MM.1S (cell line): ENCODE results near the gene MAPK4.

Experiments used
- DNase-seq: peaks from one replicate; pipeline ENCODE4 v3.0.0-alpha.2; 2015
- H2AFZ ChIP-seq: fragments of 300-600 bp; sonication (generic); 2 replicates; pipeline ENCODE4 v1.6.0; 2016; ENCODE audit warnings: antibody characterized with exemption, low read length
- H3F3A ChIP-seq: fragments of 300-600 bp; sonication (generic); 2 replicates; pipeline ENCODE4 v1.6.1; 2016; ENCODE audit warnings: mild to moderate bottlenecking, antibody characterized with exemption, low read length, moderate library complexity, mixed read lengths; ENCODE audit not compliant: insufficient read depth
- H3K27ac ChIP-seq: fragments of 300-600 bp; sonication (generic); 2 replicates; pipeline ENCODE4 v1.5.1; 2016; ENCODE audit warnings: mild to moderate bottlenecking, low read length
- H3K27me3 ChIP-seq: fragments of 300-600 bp; sonication (generic); replicated peaks from 2 replicates; pipeline ENCODE4 v1.6.0; 2016; ENCODE audit warnings: low read length; ENCODE audit not compliant: insufficient read depth
- H3K36me3 ChIP-seq: fragments of 300-600 bp; sonication (generic); replicated peaks from 2 replicates; pipeline ENCODE4 v1.6.1; 2016; ENCODE audit warnings: mild to moderate bottlenecking, low read length, mixed read lengths; ENCODE audit not compliant: insufficient read depth
- H3K4me1 ChIP-seq: fragments of 300-600 bp; sonication (generic); 2 replicates; pipeline ENCODE4 v1.6.1; 2016; ENCODE audit warnings: low read length, mixed read lengths
- H3K4me2 ChIP-seq: fragments of 300-600 bp; sonication (generic); 2 replicates; pipeline ENCODE4 v1.6.0; 2016; ENCODE audit warnings: low read depth, low read length
- H3K4me3 ChIP-seq: fragments of 300-600 bp; sonication (generic); 2 replicates; pipeline ENCODE4 v1.5.1; 2016; ENCODE audit warnings: low read length, mixed read lengths
- H3K79me2 ChIP-seq: fragments of 300-600 bp; sonication (generic); 2 replicates; pipeline ENCODE4 v1.6.1; 2016; ENCODE audit warnings: mixed run types, low read length, mixed read lengths
- H3K9ac ChIP-seq: fragments of 300-600 bp; sonication (generic); 2 replicates; pipeline ENCODE4 v1.6.1; 2016; ENCODE audit warnings: low read length, mixed read lengths
- H3K9me2 ChIP-seq: fragments of 300-600 bp; sonication (generic); replicated peaks from 2 replicates; pipeline ENCODE4 v1.6.1; 2016; ENCODE audit warnings: mild to moderate bottlenecking, low read length, mixed read lengths; ENCODE audit not compliant: insufficient read depth
- H3K9me3 ChIP-seq: fragments of 300-600 bp; sonication (generic); replicated peaks from 2 replicates; pipeline ENCODE4 v1.6.1; 2016; ENCODE audit warnings: mild to moderate bottlenecking, low read length, mixed read lengths; ENCODE audit not compliant: insufficient read depth
- H4K20me1 ChIP-seq: fragments of 300-600 bp; sonication (generic); 2 replicates; pipeline ENCODE4 v1.6.1; 2016; ENCODE audit warnings: mild to moderate bottlenecking, low read length, moderate library complexity, mixed read lengths; ENCODE audit not compliant: insufficient read depth
- EZH2 ChIP-seq: fragments of 300-600 bp; sonication (generic); optimal IDR thresholded peaks from 2 replicates; pipeline ENCODE3; 2017; ENCODE audit warnings: low read depth, mild to moderate bottlenecking, antibody characterized with exemption, low read length, mixed read lengths
- EZH2phosphoT487 ChIP-seq: fragments of 300-600 bp; sonication (generic); IDR thresholded peaks from 2 replicates; pipeline ENCODE4 v1.6.1; 2018; ENCODE audit warnings: antibody characterized with exemption, low read length
- TF ChIP-seq, protein P1 (sequence below): fragments of 300-600 bp; sonication (generic); IDR thresholded peaks from 2 replicates; pipeline ENCODE4 v1.5.1; 2016; ENCODE audit warnings: antibody characterized with exemption, low read length, mixed read lengths

The MAPK4 gene

GRCh38 chr18:50619861-50620275 is 60.0 kb downstream of the MAPK4 start:
- no peaks in the 10 kb centered on the region for H4K20me1 ChIP-seq
- no peak for TF ChIP-seq EZH2
- TF ChIP-seq EZH2phosphoT487 = no peak
- TF ChIP-seq, protein P1, sequence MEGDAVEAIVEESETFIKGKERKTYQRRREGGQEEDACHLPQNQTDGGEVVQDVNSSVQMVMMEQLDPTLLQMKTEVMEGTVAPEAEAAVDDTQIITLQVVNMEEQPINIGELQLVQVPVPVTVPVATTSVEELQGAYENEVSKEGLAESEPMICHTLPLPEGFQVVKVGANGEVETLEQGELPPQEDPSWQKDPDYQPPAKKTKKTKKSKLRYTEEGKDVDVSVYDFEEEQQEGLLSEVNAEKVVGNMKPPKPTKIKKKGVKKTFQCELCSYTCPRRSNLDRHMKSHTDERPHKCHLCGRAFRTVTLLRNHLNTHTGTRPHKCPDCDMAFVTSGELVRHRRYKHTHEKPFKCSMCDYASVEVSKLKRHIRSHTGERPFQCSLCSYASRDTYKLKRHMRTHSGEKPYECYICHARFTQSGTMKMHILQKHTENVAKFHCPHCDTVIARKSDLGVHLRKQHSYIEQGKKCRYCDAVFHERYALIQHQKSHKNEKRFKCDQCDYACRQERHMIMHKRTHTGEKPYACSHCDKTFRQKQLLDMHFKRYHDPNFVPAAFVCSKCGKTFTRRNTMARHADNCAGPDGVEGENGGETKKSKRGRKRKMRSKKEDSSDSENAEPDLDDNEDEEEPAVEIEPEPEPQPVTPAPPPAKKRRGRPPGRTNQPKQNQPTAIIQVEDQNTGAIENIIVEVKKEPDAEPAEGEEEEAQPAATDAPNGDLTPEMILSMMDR = no peak
- H3K9me2 ChIP-seq = no peaks in the 10 kb centered on the region
- no peak overlapping the region for H3K4me2 ChIP-seq
- no peak for DNase-seq
- no peaks in the 10 kb centered on the region for H3K36me3 ChIP-seq
- H3K27me3 ChIP-seq = no peaks in the 10 kb centered on the region
- no peaks in the 10 kb centered on the region for H3K4me1 ChIP-seq
- no peak overlapping the region for H3K4me3 ChIP-seq
- no peaks in the 10 kb centered on the region for H3F3A ChIP-seq
- no peak overlapping the region for H2AFZ ChIP-seq
- no peaks in the 10 kb centered on the region for H3K9me3 ChIP-seq
- no peaks in the 10 kb centered on the region for H3K79me2 ChIP-seq
- no peak overlapping the region for H3K27ac ChIP-seq
- H3K9ac ChIP-seq = no peak overlapping the region

DNA sequence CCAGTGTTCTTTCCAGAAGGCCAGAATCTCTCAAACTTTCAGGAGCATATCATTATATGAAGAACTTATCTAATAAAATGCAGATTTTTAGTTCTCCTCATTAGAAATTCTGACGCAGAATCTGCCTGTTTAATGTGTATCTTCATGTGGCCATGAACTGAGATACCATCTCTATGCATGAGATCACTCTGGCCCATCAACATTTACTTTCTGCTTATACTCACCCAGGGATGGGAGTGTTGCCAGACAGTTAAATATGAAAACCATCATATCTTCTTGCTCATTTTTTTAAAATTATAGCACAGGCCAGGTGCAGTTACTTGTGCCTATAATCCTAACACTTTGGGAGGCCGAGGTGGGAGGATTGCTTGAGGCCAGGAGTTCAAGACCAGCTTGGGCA is 60.4 kb downstream of the MAPK4 start:
- DNase-seq = no peak
- TF ChIP-seq, protein P1 = no peak
- TF ChIP-seq EZH2 = no peak
- TF ChIP-seq EZH2phosphoT487 = no peak
- Histone ChIP-seq H3K27ac (no peak overlapping the region), H4K20me1 (no peaks in the 10 kb centered on the region), H3K36me3 (no peaks in the 10 kb centered on the region), H2AFZ (no peak overlapping the region), H3K9me3 (no peaks in the 10 kb centered on the region), H3K4me2 (no peak overlapping the region), H3K9ac (no peak overlapping the region), H3K9me2 (no peaks in the 10 kb centered on the region), H3K4me3 (no peak overlapping the region), H3K4me1 (no peaks in the 10 kb centered on the region), H3K79me2 (no peaks in the 10 kb centered on the region), H3F3A (no peaks in the 10 kb centered on the region), H3K27me3 (no peaks in the 10 kb centered on the region)

DNA sequence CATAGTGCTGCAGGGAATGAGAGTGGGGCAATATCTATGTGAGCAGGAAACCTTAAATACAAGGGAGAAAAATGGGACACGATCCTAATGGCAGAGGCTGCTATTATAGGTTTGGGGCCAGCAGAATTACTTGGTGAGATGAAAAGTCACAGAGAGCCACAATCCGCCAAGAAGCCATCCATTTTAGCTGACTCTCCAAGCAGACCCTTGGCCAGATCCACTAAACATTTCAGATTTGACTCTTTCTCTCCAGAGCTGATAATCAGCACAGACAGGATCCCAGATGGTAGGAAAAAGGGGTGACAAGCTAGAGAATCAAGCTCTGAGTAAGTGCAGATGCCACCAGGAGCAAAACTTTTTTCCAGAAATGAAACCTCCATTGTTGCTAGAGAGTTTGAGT is 61.5 kb downstream of the MAPK4 start:
- no peak overlapping the region for H3K9ac ChIP-seq
- TF ChIP-seq, protein P1 = no peak
- TF ChIP-seq EZH2phosphoT487 = no peak
- no peak for TF ChIP-seq EZH2

More for the DNA sequence above, 61.5 kb downstream of the MAPK4 start:
- no peaks in the 10 kb centered on the region for H4K20me1 ChIP-seq
- no peaks in the 10 kb centered on the region for H3K36me3 ChIP-seq
- H3F3A ChIP-seq = no peaks in the 10 kb centered on the region
- DNase-seq = no peak
- H3K27me3 ChIP-seq = no peaks in the 10 kb centered on the region
- no peak overlapping the region for H3K4me2 ChIP-seq
- H3K9me3 ChIP-seq = no peaks in the 10 kb centered on the region
- H3K27ac ChIP-seq = no peak overlapping the region
- no peaks in the 10 kb centered on the region for H3K4me1 ChIP-seq
- no peak overlapping the region for H2AFZ ChIP-seq
- no peaks in the 10 kb centered on the region for H3K9me2 ChIP-seq
- H3K4me3 ChIP-seq = no peak overlapping the region
- H3K79me2 ChIP-seq = no peaks in the 10 kb centered on the region
